ENCODE results near the gene RASL11A. TPM values are rescaled to one million over a fixed set of nuclear protein-coding genes. Genes with fewer than 3 reads are reported as not detected.
A peak's percentile ranks its signal among the peaks of the same experiment; 100 is the strongest.
"Not testable (repeated sequence)": the region's sequence is repeated elsewhere in the genome, so short reads cannot be mapped to it uniquely, and the experiment has no call there.

RASL11A gene, protein sequence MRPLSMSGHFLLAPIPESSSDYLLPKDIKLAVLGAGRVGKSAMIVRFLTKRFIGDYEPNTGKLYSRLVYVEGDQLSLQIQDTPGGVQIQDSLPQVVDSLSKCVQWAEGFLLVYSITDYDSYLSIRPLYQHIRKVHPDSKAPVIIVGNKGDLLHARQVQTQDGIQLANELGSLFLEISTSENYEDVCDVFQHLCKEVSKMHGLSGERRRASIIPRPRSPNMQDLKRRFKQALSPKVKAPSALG
- total RNA-seq (2014; rRNA removed; shearing (Covaris generic)) = 1.1 and 1.6 TPM in 2 replicates
- polyA plus RNA-seq (2016; fragmentation: Nextera tagmentation; extraction: Ambion mirVana) = 0.42 and 0.51 TPM in 2 replicates

GRCh38 chr13:27270594-27271520 lies at the start of gene RASL11A:
Gene RASL11A, plus strand, starts transcription at chr13:27270830. Its CDS starts 115 bp downstream, at chr13:27270945.
- no peaks in the 10 kb centered on the region for H4K20me1 ChIP-seq (ENCODE audit: insufficient read depth)
- H3F3A ChIP-seq (ENCODE audit: insufficient read depth) = peaks cover 16% of the 10 kb centered on the region
- H3K4me3 ChIP-seq = peak within 1 kb of the TSS; percentile 82
- peak within 1 kb of the TSS; percentile 90 for H2AFZ ChIP-seq
- WGBS, 2 experiments (ENCODE audit: low coverage in 1 of 2, low lambda C conversion rate in 2 of 2, missing lambda C conversion rate in 2 of 2) = 1 to 2% methylated on average over 76 to 92 of the region's 99 CpGs
- TF ChIP-seq EZH2phosphoT487 (IDR thresholded peaks at IDR 0.05; ENCODE audit: insufficient read depth, low read depth) = no peak
- no peak for TF ChIP-seq EZH2 (IDR thresholded peaks at IDR 0.05; ENCODE audit: insufficient read depth, poor library complexity, severe bottlenecking)
- DNase-seq = peak; percentile 92
- no peaks in the 10 kb centered on the region for H3K27me3 ChIP-seq (replicated peaks; ENCODE audit: insufficient read depth)
- H3K27ac ChIP-seq = peak within 1 kb of the TSS; percentile 35
- H3K4me1 ChIP-seq (ENCODE audit: insufficient read depth) = peaks cover 12% of the 10 kb centered on the region; the same call in 1 of the 2 replicates
- no peaks in the 10 kb centered on the region for H3K79me2 ChIP-seq (ENCODE audit: insufficient read depth)
- H3K9me3 ChIP-seq (ENCODE audit: low read depth) = no peaks in the 10 kb centered on the region
- in situ Hi-C loops (cut with MboI) = no loop called here
- no peaks in the 10 kb centered on the region for H3K9me2 ChIP-seq (ENCODE audit: insufficient read depth)
- H3K4me2 ChIP-seq (ENCODE audit: unreplicated experiment) = peak within 1 kb of the TSS; percentile 85
- peak within 1 kb of the TSS; percentile 73 for H3K9ac ChIP-seq
- no peaks in the 10 kb centered on the region for H3K36me3 ChIP-seq (ENCODE audit: low read depth)

- H3K9ac ChIP-seq; H3K4me2 ChIP-seq (ENCODE audit: unreplicated experiment); H4K20me1 ChIP-seq (ENCODE audit: insufficient read depth); in situ Hi-C loops (cut with MboI); H2AFZ ChIP-seq; H3K79me2 ChIP-seq (ENCODE audit: insufficient read depth); H3F3A ChIP-seq (ENCODE audit: insufficient read depth); H3K27me3 ChIP-seq (replicated peaks; ENCODE audit: insufficient read depth); DNase-seq; H3K9me2 ChIP-seq (ENCODE audit: insufficient read depth); H3K4me1 ChIP-seq (ENCODE audit: insufficient read depth); H3K4me3 ChIP-seq; H3K9me3 ChIP-seq (ENCODE audit: low read depth); H3K36me3 ChIP-seq (ENCODE audit: low read depth); H3K27ac ChIP-seq: not testable (repeated sequence)
- WGBS, 2 experiments (ENCODE audit: low coverage in 1 of 2, low lambda C conversion rate in 2 of 2, missing lambda C conversion rate in 2 of 2) = 38 to 42% methylated on average over 2 of the region's 2 CpGs
These were observed 48.5 kb upstream of the RASL11A start for GRCh38 chr13:27222100-27222499.

GRCh38 chr13:27226991-27227390 lies 43.6 kb upstream of the RASL11A start:
- H3K4me2 ChIP-seq (ENCODE audit: unreplicated experiment) = no peak overlapping the region
- in situ Hi-C loops (cut with MboI) = no loop called here
- H2AFZ ChIP-seq = no peak overlapping the region
- H3K27me3 ChIP-seq (replicated peaks; ENCODE audit: insufficient read depth) = no peaks in the 10 kb centered on the region; the same call in 1 of the 2 replicates
- no peak overlapping the region for H3K9ac ChIP-seq
- H3K36me3 ChIP-seq (ENCODE audit: low read depth) = no peaks in the 10 kb centered on the region
- no peaks in the 10 kb centered on the region for H3K9me2 ChIP-seq (ENCODE audit: insufficient read depth)
- H3K4me3 ChIP-seq = no peak overlapping the region
- no peaks in the 10 kb centered on the region for H3F3A ChIP-seq (ENCODE audit: insufficient read depth)
- no peaks in the 10 kb centered on the region for H4K20me1 ChIP-seq (ENCODE audit: insufficient read depth)
- DNase-seq = no peak
- no peaks in the 10 kb centered on the region for H3K4me1 ChIP-seq (ENCODE audit: insufficient read depth)
- TF ChIP-seq EZH2 (IDR thresholded peaks at IDR 0.05; ENCODE audit: insufficient read depth, poor library complexity, severe bottlenecking) (no peak), EZH2phosphoT487 (IDR thresholded peaks at IDR 0.05; ENCODE audit: insufficient read depth, low read depth) (no peak)
- WGBS, 2 experiments (ENCODE audit: low coverage in 1 of 2, low lambda C conversion rate in 2 of 2, missing lambda C conversion rate in 2 of 2) = 74 to 84% methylated on average over 2 of the region's 2 CpGs
- H3K9me3 ChIP-seq (ENCODE audit: low read depth) = no peaks in the 10 kb centered on the region
- H3K27ac ChIP-seq = no peak overlapping the region
- no peaks in the 10 kb centered on the region for H3K79me2 ChIP-seq (ENCODE audit: insufficient read depth)

DNA sequence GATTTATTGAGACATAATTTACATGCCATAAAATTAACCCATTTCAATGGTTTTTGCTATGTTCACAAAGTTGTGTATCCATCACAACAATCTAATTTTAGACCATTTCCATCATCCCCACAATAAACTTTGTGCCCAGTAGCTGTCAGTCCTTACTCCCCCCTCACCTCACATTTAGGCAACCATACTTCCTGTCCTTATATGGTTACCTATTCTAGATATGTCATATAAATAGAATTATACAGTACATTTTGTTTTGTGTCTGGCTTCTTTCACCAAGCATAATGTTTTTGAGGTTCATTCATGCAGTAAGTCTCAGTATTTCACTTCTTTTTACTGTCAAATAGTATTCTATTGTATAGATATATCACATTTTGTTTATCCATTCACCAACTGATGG lies 42.5 kb upstream of the RASL11A start:
- no peak for TF ChIP-seq EZH2phosphoT487 (IDR thresholded peaks at IDR 0.05; ENCODE audit: insufficient read depth, low read depth)
- no peak for TF ChIP-seq EZH2 (IDR thresholded peaks at IDR 0.05; ENCODE audit: insufficient read depth, poor library complexity, severe bottlenecking)
- in situ Hi-C loops (cut with MboI) = no loop called here
- H3F3A ChIP-seq (ENCODE audit: insufficient read depth) = no peaks in the 10 kb centered on the region

More for the DNA sequence above, 42.5 kb upstream of the RASL11A start:
- Histone ChIP-seq H2AFZ (no peak overlapping the region), H3K4me1 (ENCODE audit: insufficient read depth) (no peaks in the 10 kb centered on the region), H3K4me2 (ENCODE audit: unreplicated experiment) (no peak overlapping the region), H3K27me3 (replicated peaks; ENCODE audit: insufficient read depth) (no peaks in the 10 kb centered on the region; the same call in 1 of the 2 replicates), H4K20me1 (ENCODE audit: insufficient read depth) (no peaks in the 10 kb centered on the region), H3K9ac (no peak overlapping the region), H3K79me2 (ENCODE audit: insufficient read depth) (no peaks in the 10 kb centered on the region), H3K27ac (no peak overlapping the region), H3K9me2 (ENCODE audit: insufficient read depth) (no peaks in the 10 kb centered on the region), H3K4me3 (no peak overlapping the region), H3K36me3 (ENCODE audit: low read depth) (no peaks in the 10 kb centered on the region), H3K9me3 (ENCODE audit: low read depth) (no peaks in the 10 kb centered on the region)
- no peak for DNase-seq

Data from GM23248 (cell line).